ENCODE measurements around the gene CD48. TPM values are rescaled to one million over a fixed set of nuclear protein-coding genes. Genes with fewer than 3 reads are reported as not detected.

Gene CD48
- total and polyA plus RNA-seq, 2 experiments from 2014 or later = not detected

GRCh38 chr1:160682983-160683865 is 28.4 kb downstream of the CD48 start:
- no peaks in the 10 kb centered on the region for H3K79me2 ChIP-seq (ENCODE audit: insufficient read depth)
- H3K9me3 ChIP-seq (ENCODE audit: low read depth) = no peaks in the 10 kb centered on the region
- no peaks in the 10 kb centered on the region for H3K4me1 ChIP-seq (ENCODE audit: insufficient read depth)
- no peak overlapping the region for H3K4me2 ChIP-seq (ENCODE audit: unreplicated experiment)
- no peak overlapping the region for H2AFZ ChIP-seq
- H4K20me1 ChIP-seq (ENCODE audit: insufficient read depth) = no peaks in the 10 kb centered on the region
- in situ Hi-C loops (cut with MboI) = no loop called here
- H3K27me3 ChIP-seq (replicated peaks; ENCODE audit: insufficient read depth) = peaks cover 6% of the 10 kb centered on the region
- no peak overlapping the region for H3K9ac ChIP-seq
- H3K9me2 ChIP-seq (ENCODE audit: insufficient read depth) = no peaks in the 10 kb centered on the region
- 13 to 18% methylated on average over 4 of the region's 4 CpGs for WGBS, 2 experiments (ENCODE audit: low coverage in 1 of 2, low lambda C conversion rate in 2 of 2, missing lambda C conversion rate in 2 of 2)
- TF ChIP-seq EZH2phosphoT487 (IDR thresholded peaks at IDR 0.05; ENCODE audit: insufficient read depth, low read depth) (no peak), EZH2 (IDR thresholded peaks at IDR 0.05; ENCODE audit: insufficient read depth, poor library complexity, severe bottlenecking) (no peak)
- H3K27ac ChIP-seq = no peak overlapping the region
- DNase-seq = no peak
- no peak overlapping the region for H3K4me3 ChIP-seq
- no peaks in the 10 kb centered on the region for H3K36me3 ChIP-seq (ENCODE audit: low read depth)
- H3F3A ChIP-seq (ENCODE audit: insufficient read depth) = no peaks in the 10 kb centered on the region

GRCh38 chr1:160681891-160682140 is 29.8 kb downstream of the CD48 start:
- Histone ChIP-seq H3K4me1 (ENCODE audit: insufficient read depth) (no peaks in the 10 kb centered on the region), H3K4me2 (ENCODE audit: unreplicated experiment) (no peak overlapping the region), H3K36me3 (ENCODE audit: low read depth) (no peaks in the 10 kb centered on the region), H3K79me2 (ENCODE audit: insufficient read depth) (no peaks in the 10 kb centered on the region), H3K27ac (no peak overlapping the region), H2AFZ (no peak overlapping the region), H3F3A (ENCODE audit: insufficient read depth) (no peaks in the 10 kb centered on the region), H3K9me3 (ENCODE audit: low read depth) (no peaks in the 10 kb centered on the region), H4K20me1 (ENCODE audit: insufficient read depth) (no peaks in the 10 kb centered on the region), H3K9me2 (ENCODE audit: insufficient read depth) (no peaks in the 10 kb centered on the region), H3K9ac (no peak overlapping the region), H3K4me3 (no peak overlapping the region), H3K27me3 (replicated peaks; ENCODE audit: insufficient read depth) (peaks cover 6% of the 10 kb centered on the region)
- no peak for TF ChIP-seq EZH2 (IDR thresholded peaks at IDR 0.05; ENCODE audit: insufficient read depth, poor library complexity, severe bottlenecking)
- TF ChIP-seq EZH2phosphoT487 (IDR thresholded peaks at IDR 0.05; ENCODE audit: insufficient read depth, low read depth) = no peak
- DNase-seq = no peak
- 43 to 47% methylated on average over 3 of the region's 3 CpGs for WGBS, 2 experiments (ENCODE audit: low coverage in 1 of 2, low lambda C conversion rate in 2 of 2, missing lambda C conversion rate in 2 of 2)
- in situ Hi-C loops (cut with MboI) = no loop called here

GRCh38 chr1:160681066-160681890 is 30.3 kb downstream of the CD48 start:
- Histone ChIP-seq H2AFZ (no peak overlapping the region), H3F3A (ENCODE audit: insufficient read depth) (no peaks in the 10 kb centered on the region), H4K20me1 (ENCODE audit: insufficient read depth) (no peaks in the 10 kb centered on the region), H3K9me3 (ENCODE audit: low read depth) (no peaks in the 10 kb centered on the region), H3K4me1 (ENCODE audit: insufficient read depth) (no peaks in the 10 kb centered on the region), H3K79me2 (ENCODE audit: insufficient read depth) (no peaks in the 10 kb centered on the region), H3K9ac (no peak overlapping the region), H3K27me3 (replicated peaks; ENCODE audit: insufficient read depth) (peaks cover 6% of the 10 kb centered on the region), H3K4me2 (ENCODE audit: unreplicated experiment) (no peak overlapping the region), H3K36me3 (ENCODE audit: low read depth) (no peaks in the 10 kb centered on the region), H3K9me2 (ENCODE audit: insufficient read depth) (no peaks in the 10 kb centered on the region), H3K4me3 (no peak overlapping the region), H3K27ac (no peak overlapping the region)
- DNase-seq = peak; percentile 43
- TF ChIP-seq EZH2phosphoT487 (IDR thresholded peaks at IDR 0.05; ENCODE audit: insufficient read depth, low read depth) (no peak), EZH2 (IDR thresholded peaks at IDR 0.05; ENCODE audit: insufficient read depth, poor library complexity, severe bottlenecking) (no peak)
- 40% methylated on average over 10 of the region's 10 CpGs for WGBS, 2 experiments (ENCODE audit: low coverage in 1 of 2, low lambda C conversion rate in 2 of 2, missing lambda C conversion rate in 2 of 2)
- in situ Hi-C loops (cut with MboI) = no loop called here

DNA sequence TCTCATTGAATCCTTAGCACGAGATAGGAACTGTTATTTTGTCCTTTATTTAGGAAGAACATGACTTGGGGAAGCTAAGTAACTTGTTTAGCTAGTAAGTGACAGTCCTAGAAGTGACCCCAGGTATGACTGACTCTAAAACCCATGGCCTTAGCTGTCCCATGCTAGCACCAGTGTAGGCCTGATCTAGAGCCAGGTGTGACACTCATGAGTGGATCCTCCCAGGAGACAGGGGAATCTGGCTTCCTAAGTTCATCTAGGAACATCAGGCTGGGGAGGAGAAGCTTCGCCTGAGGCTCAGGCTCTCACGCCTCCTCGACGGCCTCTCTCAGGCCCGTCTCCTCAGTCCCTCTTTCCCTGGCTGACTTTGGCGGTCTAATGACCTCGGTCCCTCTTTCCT is 31.2 kb downstream of the CD48 start:
- 46 to 51% methylated on average over 8 of the region's 8 CpGs for WGBS, 2 experiments (ENCODE audit: low coverage in 1 of 2, low lambda C conversion rate in 2 of 2, missing lambda C conversion rate in 2 of 2)
- DNase-seq = no peak
- Histone ChIP-seq H3K9ac (no peak overlapping the region), H3K9me3 (ENCODE audit: low read depth) (no peaks in the 10 kb centered on the region), H3K4me1 (ENCODE audit: insufficient read depth) (no peaks in the 10 kb centered on the region), H3K4me2 (ENCODE audit: unreplicated experiment) (no peak overlapping the region), H3K27ac (no peak overlapping the region), H2AFZ (no peak overlapping the region), H3K9me2 (ENCODE audit: insufficient read depth) (no peaks in the 10 kb centered on the region), H3K79me2 (ENCODE audit: insufficient read depth) (no peaks in the 10 kb centered on the region), H3F3A (ENCODE audit: insufficient read depth) (no peaks in the 10 kb centered on the region), H3K36me3 (ENCODE audit: low read depth) (no peaks in the 10 kb centered on the region), H3K27me3 (replicated peaks; ENCODE audit: insufficient read depth) (peaks cover 6% of the 10 kb centered on the region), H3K4me3 (no peak overlapping the region), H4K20me1 (ENCODE audit: insufficient read depth) (no peaks in the 10 kb centered on the region)
- TF ChIP-seq EZH2phosphoT487 (IDR thresholded peaks at IDR 0.05; ENCODE audit: insufficient read depth, low read depth) (no peak), EZH2 (IDR thresholded peaks at IDR 0.05; ENCODE audit: insufficient read depth, poor library complexity, severe bottlenecking) (no peak)
- in situ Hi-C loops (cut with MboI) = no loop called here
